ENCODE measurements around the gene MEIOSIN. TPM values are rescaled to one million over a fixed set of nuclear protein-coding genes. Genes with fewer than 3 reads are reported as not detected.

MEIOSIN gene
- total and polyA plus RNA-seq, 2 of the 13 experiments (the other 11 are each of a cell fraction or from before 2014, with no cell fraction given), result not detected

GRCh38 chr19:45692187-45693105, 40.8 kb upstream of the MEIOSIN start, which contains the start of gene QPCTL (continued):
- no peak for TF ChIP-seq ZNF580 (CRISPR knock-in tag; IDR thresholded peaks at IDR 0.05; ENCODE audit: borderline replicate concordance, low read depth)
- peak; percentile 90 for TF ChIP-seq CREM (IDR thresholded peaks at IDR 0.05)
- TF ChIP-seq CREM (CRISPR knock-in tag; IDR thresholded peaks at IDR 0.05), result no peak
- TF ChIP-seq RFXAP (CRISPR knock-in tag; IDR thresholded peaks at IDR 0.05; ENCODE audit: borderline replicate concordance), result 0 out of 2 replicates have a peak, but pooled peaks have one; percentile 60
- peak; percentile 95 to 96 for TF ChIP-seq POLR2A (IDR thresholded peaks at IDR 0.05; ENCODE audit: insufficient read depth in 1 of 2, low read depth in 2 of 2, low read length in 2 of 2)
- no peak; the same call in 1 of the 2 replicates for TF ChIP-seq MLX (CRISPR knock-in tag; IDR thresholded peaks at IDR 0.05)
- TF ChIP-seq TFAP4 (IDR thresholded peaks at IDR 0.05; ENCODE audit: borderline replicate concordance, low read depth), result peak; percentile 52; the same call in 1 of the 2 replicates
- TF ChIP-seq MYPOP (CRISPR knock-in tag; IDR thresholded peaks at IDR 0.05), result peak; percentile 67
- no peak for TF ChIP-seq TEAD3 (CRISPR knock-in tag; optimal IDR thresholded peaks at IDR 0.05; ENCODE audit: borderline replicate concordance)
- no peak for TF ChIP-seq ZNF296 (CRISPR knock-in tag; conservative IDR thresholded peaks at IDR 0.05)
- peak; percentile 68 for TF ChIP-seq SAP130 (CRISPR knock-in tag; IDR thresholded peaks at IDR 0.05; ENCODE audit: low read depth)
- TF ChIP-seq ZZZ3 (CRISPR knock-in tag; IDR thresholded peaks at IDR 0.05; ENCODE audit: borderline replicate concordance), result peak; percentile 65; the same call in 1 of the 2 replicates
- TF ChIP-seq IRX3 (CRISPR knock-in tag; IDR thresholded peaks at IDR 0.05; ENCODE audit: borderline replicate concordance, low read depth), result no peak
- TF ChIP-seq ZNF180 (CRISPR knock-in tag; IDR thresholded peaks at IDR 0.05; ENCODE audit: borderline replicate concordance, low read depth), result no peak
- no peak for TF ChIP-seq BRCA1 (CRISPR knock-in tag; IDR thresholded peaks at IDR 0.05)
- no peak for TF ChIP-seq ZNF670 (CRISPR knock-in tag; IDR thresholded peaks at IDR 0.05; ENCODE audit: borderline replicate concordance)
- TF ChIP-seq ZNF546 (CRISPR knock-in tag; conservative IDR thresholded peaks at IDR 0.05), result 0 out of 2 replicates have a peak, but pooled peaks have one; percentile 52
- TF ChIP-seq ZBTB7B (CRISPR knock-in tag; IDR thresholded peaks at IDR 0.05), result no peak
- TF ChIP-seq SP1 (IDR thresholded peaks at IDR 0.05), result no peak
- peak; percentile 11; the same call in 1 of the 2 replicates for TF ChIP-seq SP1 (CRISPR knock-in tag; IDR thresholded peaks at IDR 0.05)
- no peak for TF ChIP-seq CSRNP1 (CRISPR knock-in tag; IDR thresholded peaks at IDR 0.05)
- 0 out of 2 replicates have a peak, but pooled peaks have one; percentile 12 for TF ChIP-seq ZNF639 (CRISPR knock-in tag; conservative IDR thresholded peaks at IDR 0.05)
- TF ChIP-seq ATF1 (CRISPR knock-in tag; IDR thresholded peaks at IDR 0.05), result peak; percentile 79
- peak; percentile 89 for TF ChIP-seq CREB1 (IDR thresholded peaks at IDR 0.05)
- TF ChIP-seq CREB1 (CRISPR knock-in tag; IDR thresholded peaks at IDR 0.05), result peak; percentile 90
- peak; percentile 89 for TF ChIP-seq TAF1 (CRISPR knock-in tag; IDR thresholded peaks at IDR 0.05)

Data from HepG2 (cell line).